Liver (tissue), 9 donors: ENCODE data around the gene PRSS56. TPM values are rescaled to one million over a fixed set of nuclear protein-coding genes. Genes with fewer than 3 reads are reported as not detected.

ENCODE experiments used
- DNase-seq: peaks from one replicate; pipeline ENCODE4 v3.0.0-alpha.2; 2017; ENCODE audit warnings: low spot score
- H3K27ac ChIP-seq, 2 donors: one replicate each; pipeline ENCODE4 v1.7.0; 2013; ENCODE audit warnings: inconsistent platforms in 2 of 2, low read length in 2 of 2, control low read depth in 1 of 2, low read depth in 1 of 2, mild to moderate bottlenecking in 1 of 2
- H3K27me3 ChIP-seq, 4 donors: one replicate each; pipeline versions ENCODE4 v1.6.1 to v1.7.0; 2013; ENCODE audit warnings: low read length in 3 of 4, inconsistent platforms in 1 of 4, mild to moderate bottlenecking in 1 of 4, moderate library complexity in 1 of 4; ENCODE audit not compliant: control insufficient read depth in 4 of 4, insufficient read depth in 4 of 4
- H3K36me3 ChIP-seq, 4 donors: one replicate each; pipeline versions ENCODE4 v1.6.1 to v1.7.0; 2013; ENCODE audit warnings: low read length in 3 of 4, mild to moderate bottlenecking in 3 of 4, low read depth in 1 of 4, moderate library complexity in 1 of 4; ENCODE audit not compliant: control insufficient read depth in 4 of 4, insufficient read depth in 3 of 4
- H3K4me1 ChIP-seq, 4 donors: one replicate each; pipeline versions ENCODE4 v1.6.1 to v1.7.0; 2013; ENCODE audit warnings: low read length in 3 of 4, mild to moderate bottlenecking in 3 of 4, moderate library complexity in 1 of 4; ENCODE audit not compliant: control insufficient read depth in 4 of 4, insufficient read depth in 4 of 4
- H3K4me3 ChIP-seq, 3 donors: one replicate each; pipeline versions ENCODE4 v1.6.1 to v1.7.0; 2013; ENCODE audit warnings: low read length in 3 of 3, control low read depth in 1 of 3, low read depth in 1 of 3, mild to moderate bottlenecking in 1 of 3
- H3K9ac ChIP-seq, 2 donors: one replicate each; pipeline ENCODE4 v1.7.0; 2013; ENCODE audit warnings: low read length in 2 of 2, mild to moderate bottlenecking in 2 of 2, moderate library complexity in 2 of 2, control low read depth in 1 of 2, low read depth in 1 of 2
- H3K9me3 ChIP-seq, 4 donors: one replicate each; pipeline versions ENCODE4 v1.6.1 to v1.7.0; 2013; ENCODE audit warnings: low read length in 3 of 4; ENCODE audit not compliant: control insufficient read depth in 4 of 4
- GABPA ChIP-seq, 2 donors: IDR thresholded peaks in 1 of 2; conservative IDR thresholded peaks in 1 of 2; 2 replicates each; pipeline ENCODE4 v1.6.1; 2016; ENCODE audit warnings: antibody characterized with exemption in 2 of 2, mild to moderate bottlenecking in 1 of 2, moderate library complexity in 1 of 2
- HNF4A ChIP-seq, 2 donors: conservative IDR thresholded peaks; 2 replicates each; pipeline ENCODE4 v1.6.1; 2016; ENCODE audit warnings: antibody characterized with exemption in 2 of 2, mild to moderate bottlenecking in 2 of 2
- HNF4G ChIP-seq: IDR thresholded peaks from 2 replicates; pipeline ENCODE4 v1.6.1; 2016; ENCODE audit warnings: antibody characterized with exemption
- JUND ChIP-seq, 2 donors: IDR thresholded peaks; 2 replicates each; pipeline ENCODE4 v1.6.1; 2016; ENCODE audit warnings: antibody characterized with exemption in 2 of 2
- NR2F2 ChIP-seq: IDR thresholded peaks from 2 replicates; pipeline ENCODE4 v1.6.1; 2016; ENCODE audit warnings: antibody characterized with exemption
- RAD21 ChIP-seq, 2 donors: IDR thresholded peaks; 2 replicates each; pipeline ENCODE4 v1.6.1; 2016; ENCODE audit warnings: antibody characterized with exemption in 2 of 2, mild to moderate bottlenecking in 2 of 2
- RXRA ChIP-seq, 2 donors: IDR thresholded peaks; 2 replicates each; pipeline ENCODE4 v1.6.1; 2017 to 2018; ENCODE audit warnings: antibody characterized with exemption in 2 of 2, mild to moderate bottlenecking in 1 of 2
- SP1 ChIP-seq: IDR thresholded peaks from 2 replicates; pipeline ENCODE4 v1.6.1; 2018; ENCODE audit warnings: antibody characterized with exemption, mild to moderate bottlenecking
- TAF1 ChIP-seq: conservative IDR thresholded peaks from 2 replicates; pipeline ENCODE4 v1.6.1; 2016; ENCODE audit warnings: antibody characterized with exemption, mild to moderate bottlenecking
- WGBS: extraction: QIAGEN DNeasy Blood & Tissue Kit; methylation state at CpG from one replicate; pipeline ENCODE4 v1.1.7; 2013; 5-methylcytosine and 5-hydroxymethylcytosine counted together
- polyA plus RNA-seq, 2 donors: library from polyadenylated mRNA; stranded (reverse) in 1 of 2; unstranded in 1 of 2; fragments of 200-250 nt in 1 of 2; fragments of >200 nt in 1 of 2; fragmentation: Nextera tagmentation in 1 of 2; extraction: Ambion mirVana in 1 of 2; gene quantifications; one replicate each; pipeline versions ENCODE4 v1.2.1 to v1.2.3, GENCODE V29; 2013 to 2015
- total RNA-seq, 2 donors: library from RNA; depleted of rRNA; stranded (reverse); fragments of >200 nt; gene quantifications; one replicate each; pipeline ENCODE4 v1.2.3, GENCODE V29; 2014
- TF ChIP-seq, protein P1 (sequence below): fragments of 150-350 bp; IDR thresholded peaks from 2 replicates; pipeline ENCODE4 v1.5.1; 2017; ENCODE audit warnings: improper control_type of control experiment, low read depth, low read length; ENCODE audit not compliant: missing input control
- TF ChIP-seq, protein P2 (sequence below): IDR thresholded peaks from 2 replicates; pipeline ENCODE4 v1.6.1; 2016; ENCODE audit warnings: antibody characterized with exemption
- TF ChIP-seq, protein P3 (sequence below): IDR thresholded peaks from 2 replicates; pipeline ENCODE4 v1.6.1; 2016; ENCODE audit warnings: antibody characterized with exemption
- TF ChIP-seq, protein P4 (sequence below): IDR thresholded peaks from 2 replicates; pipeline ENCODE4 v1.6.1; 2016; ENCODE audit warnings: antibody characterized with exemption
- TF ChIP-seq, protein P5 (sequence below): IDR thresholded peaks from 2 replicates; pipeline ENCODE4 v1.6.1; 2016; ENCODE audit warnings: antibody characterized with exemption, mild to moderate bottlenecking
- donor health status: healthy.
- donor health status: healthy.
- donor health status: healthy.
- donor health status: healthy.
- donor health status: healthy.

Gene PRSS56
- total and polyA plus RNA-seq, 4 donors, result 0.02 TPM; not detected in 3

DNA sequence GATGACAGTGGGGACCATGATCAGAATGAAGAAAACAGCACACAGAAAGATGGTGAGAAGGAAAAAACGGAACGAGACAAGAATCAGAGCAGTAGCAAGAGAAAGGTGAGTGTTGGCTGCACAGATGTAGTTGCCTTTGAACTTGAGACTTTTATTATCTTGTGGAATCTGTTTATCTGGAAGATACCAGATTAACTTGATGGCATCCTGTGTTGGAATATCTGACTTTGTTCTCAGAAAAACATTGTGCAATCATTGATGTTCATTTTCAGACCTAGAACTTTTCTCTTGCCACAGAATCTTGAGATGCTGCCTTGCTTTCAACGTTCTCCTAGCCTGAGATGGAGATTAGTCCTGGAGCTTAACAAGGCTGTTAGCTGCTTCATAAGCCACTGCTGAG is 36.2 kb downstream of the PRSS56 start:
- TF ChIP-seq RAD21 (IDR thresholded peaks at IDR 0.05) (no peak), HNF4A (conservative IDR thresholded peaks at IDR 0.05) (peak in 1 of 2 donors; percentile 22)
- Histone ChIP-seq H3K27me3 (no peaks in the 10 kb centered on the region), H3K9ac (no peak overlapping the region), H3K4me3 (no peak overlapping the region), H3K36me3 (peaks cover 7 to 35% (median 28%) of the 10 kb centered on the region in 4 donors), H3K9me3 (no peaks in the 10 kb centered on the region), H3K4me1 (peaks cover under 1 to 15% (median 9%) of the 10 kb centered on the region in 4 donors), H3K27ac (no peak overlapping the region)
- 78% methylated on average over 3 of the region's 3 CpGs for WGBS
- no peak for DNase-seq

DNA sequence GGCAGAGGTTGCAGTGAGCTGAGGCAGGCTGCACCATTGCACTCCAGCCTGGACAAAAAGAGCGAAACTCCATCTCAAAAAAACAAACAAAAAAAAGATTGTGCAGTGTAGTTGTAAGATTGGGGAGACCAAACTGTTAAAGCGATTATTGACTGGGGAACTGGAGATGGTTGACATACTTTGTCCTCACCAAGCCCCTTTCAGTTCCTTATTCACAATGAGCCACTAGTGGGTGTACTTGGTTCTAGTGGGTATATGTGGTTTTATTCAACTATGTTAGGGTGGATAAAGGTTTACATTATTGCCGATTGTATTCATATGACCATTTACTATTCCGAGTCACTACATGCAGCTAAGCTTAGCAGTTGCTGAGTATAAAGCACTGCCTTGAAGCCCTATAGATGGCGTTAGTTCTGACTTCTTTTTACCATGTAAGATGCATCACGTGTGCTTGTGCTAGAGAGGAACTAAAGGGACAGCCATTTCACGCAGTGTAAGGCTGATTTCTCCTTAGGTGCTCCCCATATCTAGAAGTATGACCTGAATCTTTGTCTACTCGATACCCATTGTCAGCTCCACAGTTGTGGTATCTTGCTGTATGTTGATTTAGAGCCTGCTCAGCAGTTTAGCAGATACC is 42.4 kb downstream of the PRSS56 start:
- Histone ChIP-seq H3K27me3 (no peaks in the 10 kb centered on the region), H3K27ac (no peak overlapping the region), H3K36me3 (peaks cover 16 to 62% (median 51%) of the 10 kb centered on the region in 4 donors), H3K4me3 (no peak overlapping the region), H3K9me3 (no peaks in the 10 kb centered on the region), H3K9ac (no peak overlapping the region), H3K4me1 (no peaks in the 10 kb centered on the region)
- no peak for DNase-seq
- TF ChIP-seq, protein P1, sequence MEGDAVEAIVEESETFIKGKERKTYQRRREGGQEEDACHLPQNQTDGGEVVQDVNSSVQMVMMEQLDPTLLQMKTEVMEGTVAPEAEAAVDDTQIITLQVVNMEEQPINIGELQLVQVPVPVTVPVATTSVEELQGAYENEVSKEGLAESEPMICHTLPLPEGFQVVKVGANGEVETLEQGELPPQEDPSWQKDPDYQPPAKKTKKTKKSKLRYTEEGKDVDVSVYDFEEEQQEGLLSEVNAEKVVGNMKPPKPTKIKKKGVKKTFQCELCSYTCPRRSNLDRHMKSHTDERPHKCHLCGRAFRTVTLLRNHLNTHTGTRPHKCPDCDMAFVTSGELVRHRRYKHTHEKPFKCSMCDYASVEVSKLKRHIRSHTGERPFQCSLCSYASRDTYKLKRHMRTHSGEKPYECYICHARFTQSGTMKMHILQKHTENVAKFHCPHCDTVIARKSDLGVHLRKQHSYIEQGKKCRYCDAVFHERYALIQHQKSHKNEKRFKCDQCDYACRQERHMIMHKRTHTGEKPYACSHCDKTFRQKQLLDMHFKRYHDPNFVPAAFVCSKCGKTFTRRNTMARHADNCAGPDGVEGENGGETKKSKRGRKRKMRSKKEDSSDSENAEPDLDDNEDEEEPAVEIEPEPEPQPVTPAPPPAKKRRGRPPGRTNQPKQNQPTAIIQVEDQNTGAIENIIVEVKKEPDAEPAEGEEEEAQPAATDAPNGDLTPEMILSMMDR, result no peak
- TF ChIP-seq, protein P2, sequence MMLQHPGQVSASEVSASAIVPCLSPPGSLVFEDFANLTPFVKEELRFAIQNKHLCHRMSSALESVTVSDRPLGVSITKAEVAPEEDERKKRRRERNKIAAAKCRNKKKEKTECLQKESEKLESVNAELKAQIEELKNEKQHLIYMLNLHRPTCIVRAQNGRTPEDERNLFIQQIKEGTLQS, result no peak
- TF ChIP-seq, protein P3, sequence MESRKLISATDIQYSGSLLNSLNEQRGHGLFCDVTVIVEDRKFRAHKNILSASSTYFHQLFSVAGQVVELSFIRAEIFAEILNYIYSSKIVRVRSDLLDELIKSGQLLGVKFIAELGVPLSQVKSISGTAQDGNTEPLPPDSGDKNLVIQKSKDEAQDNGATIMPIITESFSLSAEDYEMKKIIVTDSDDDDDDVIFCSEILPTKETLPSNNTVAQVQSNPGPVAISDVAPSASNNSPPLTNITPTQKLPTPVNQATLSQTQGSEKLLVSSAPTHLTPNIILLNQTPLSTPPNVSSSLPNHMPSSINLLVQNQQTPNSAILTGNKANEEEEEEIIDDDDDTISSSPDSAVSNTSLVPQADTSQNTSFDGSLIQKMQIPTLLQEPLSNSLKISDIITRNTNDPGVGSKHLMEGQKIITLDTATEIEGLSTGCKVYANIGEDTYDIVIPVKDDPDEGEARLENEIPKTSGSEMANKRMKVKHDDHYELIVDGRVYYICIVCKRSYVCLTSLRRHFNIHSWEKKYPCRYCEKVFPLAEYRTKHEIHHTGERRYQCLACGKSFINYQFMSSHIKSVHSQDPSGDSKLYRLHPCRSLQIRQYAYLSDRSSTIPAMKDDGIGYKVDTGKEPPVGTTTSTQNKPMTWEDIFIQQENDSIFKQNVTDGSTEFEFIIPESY, result no peak
- TF ChIP-seq GABPA (IDR thresholded peaks at IDR 0.05 in 1 of 2, conservative IDR thresholded peaks at IDR 0.05 in 1 of 2) (no peak), TAF1 (no peak), NR2F2 (no peak), JUND (IDR thresholded peaks at IDR 0.05) (no peak), SP1 (no peak), RXRA (IDR thresholded peaks at IDR 0.05) (no peak)
- 91% methylated on average over 8 of the region's 8 CpGs for WGBS

DNA sequence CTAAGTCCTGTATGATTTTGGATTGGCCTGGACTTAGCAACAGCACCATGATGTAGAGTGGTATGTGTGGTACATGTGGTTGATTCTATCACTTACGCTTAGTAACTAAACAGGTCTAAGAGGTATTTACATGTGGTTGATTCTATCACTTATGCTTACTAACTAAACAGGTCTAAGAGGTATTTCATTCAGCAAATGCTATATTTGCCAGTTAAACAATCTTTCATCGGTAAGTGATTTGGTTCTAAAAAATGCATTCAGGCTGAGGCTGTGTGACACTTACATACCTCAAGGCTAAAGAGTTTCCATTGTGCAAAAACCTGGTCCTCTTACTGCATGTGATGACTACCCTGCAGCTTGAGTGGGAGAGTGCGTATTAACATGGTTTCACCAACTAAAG is 43.4 kb downstream of the PRSS56 start:
- no peak overlapping the region for H3K9ac ChIP-seq
- H3K27me3 ChIP-seq, result no peaks in the 10 kb centered on the region
- H3K36me3 ChIP-seq, result peaks cover 13 to 65% (median 55%) of the 10 kb centered on the region in 4 donors
- H3K27ac ChIP-seq, result no peak overlapping the region
- 79% methylated on average over 3 of the region's 3 CpGs for WGBS
- no peaks in the 10 kb centered on the region for H3K9me3 ChIP-seq
- no peak for DNase-seq
- no peaks in the 10 kb centered on the region for H3K4me1 ChIP-seq
- TF ChIP-seq TAF1, result no peak
- TF ChIP-seq JUND (IDR thresholded peaks at IDR 0.05), result no peak
- no peak for TF ChIP-seq HNF4G
- TF ChIP-seq, protein P4, sequence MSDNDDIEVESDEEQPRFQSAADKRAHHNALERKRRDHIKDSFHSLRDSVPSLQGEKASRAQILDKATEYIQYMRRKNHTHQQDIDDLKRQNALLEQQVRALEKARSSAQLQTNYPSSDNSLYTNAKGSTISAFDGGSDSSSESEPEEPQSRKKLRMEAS, result no peak
- TF ChIP-seq NR2F2, result no peak
- no peak for TF ChIP-seq SP1
- TF ChIP-seq, protein P5, sequence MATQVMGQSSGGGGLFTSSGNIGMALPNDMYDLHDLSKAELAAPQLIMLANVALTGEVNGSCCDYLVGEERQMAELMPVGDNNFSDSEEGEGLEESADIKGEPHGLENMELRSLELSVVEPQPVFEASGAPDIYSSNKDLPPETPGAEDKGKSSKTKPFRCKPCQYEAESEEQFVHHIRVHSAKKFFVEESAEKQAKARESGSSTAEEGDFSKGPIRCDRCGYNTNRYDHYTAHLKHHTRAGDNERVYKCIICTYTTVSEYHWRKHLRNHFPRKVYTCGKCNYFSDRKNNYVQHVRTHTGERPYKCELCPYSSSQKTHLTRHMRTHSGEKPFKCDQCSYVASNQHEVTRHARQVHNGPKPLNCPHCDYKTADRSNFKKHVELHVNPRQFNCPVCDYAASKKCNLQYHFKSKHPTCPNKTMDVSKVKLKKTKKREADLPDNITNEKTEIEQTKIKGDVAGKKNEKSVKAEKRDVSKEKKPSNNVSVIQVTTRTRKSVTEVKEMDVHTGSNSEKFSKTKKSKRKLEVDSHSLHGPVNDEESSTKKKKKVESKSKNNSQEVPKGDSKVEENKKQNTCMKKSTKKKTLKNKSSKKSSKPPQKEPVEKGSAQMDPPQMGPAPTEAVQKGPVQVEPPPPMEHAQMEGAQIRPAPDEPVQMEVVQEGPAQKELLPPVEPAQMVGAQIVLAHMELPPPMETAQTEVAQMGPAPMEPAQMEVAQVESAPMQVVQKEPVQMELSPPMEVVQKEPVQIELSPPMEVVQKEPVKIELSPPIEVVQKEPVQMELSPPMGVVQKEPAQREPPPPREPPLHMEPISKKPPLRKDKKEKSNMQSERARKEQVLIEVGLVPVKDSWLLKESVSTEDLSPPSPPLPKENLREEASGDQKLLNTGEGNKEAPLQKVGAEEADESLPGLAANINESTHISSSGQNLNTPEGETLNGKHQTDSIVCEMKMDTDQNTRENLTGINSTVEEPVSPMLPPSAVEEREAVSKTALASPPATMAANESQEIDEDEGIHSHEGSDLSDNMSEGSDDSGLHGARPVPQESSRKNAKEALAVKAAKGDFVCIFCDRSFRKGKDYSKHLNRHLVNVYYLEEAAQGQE, result no peak
- H3K4me3 ChIP-seq, result no peak overlapping the region
